G401 (cell line): Measurements from ENCODE around the gene GMEB1. TPM values are rescaled to one million over a fixed set of nuclear protein-coding genes. Genes with fewer than 3 reads are reported as not detected.
"Not testable (repeated sequence)": the region's sequence is repeated elsewhere in the genome, so short reads cannot be mapped to it uniquely, and the experiment has no call there.

ENCODE experiments used
- DNase-seq: peaks from one replicate; pipeline ENCODE4 v3.0.0-alpha.2; 2015; ENCODE audit warnings: low spot score
- in situ Hi-C: cut with HindIII; loops from 2 replicates; pipeline ENCODE4 v1.10.0; 2016; ENCODE audit warnings: low sequenced_read_pairs, mixed read lengths
- total RNA-seq: library from RNA; depleted of rRNA; stranded (reverse); fragments of >200 nt; shearing (Covaris generic); gene quantifications from 2 replicates; pipeline ENCODE4 v1.2.3, GENCODE V29; 2014

The GMEB1 gene
- total RNA-seq, 1 experiment from 2014 or later: 11.8 TPM

GRCh38 chr1:28668956-28669723 lies 556 bp downstream of the GMEB1 start:
- DNase-seq: peak; percentile 63
- in situ Hi-C loops: no loop called here

DNA sequence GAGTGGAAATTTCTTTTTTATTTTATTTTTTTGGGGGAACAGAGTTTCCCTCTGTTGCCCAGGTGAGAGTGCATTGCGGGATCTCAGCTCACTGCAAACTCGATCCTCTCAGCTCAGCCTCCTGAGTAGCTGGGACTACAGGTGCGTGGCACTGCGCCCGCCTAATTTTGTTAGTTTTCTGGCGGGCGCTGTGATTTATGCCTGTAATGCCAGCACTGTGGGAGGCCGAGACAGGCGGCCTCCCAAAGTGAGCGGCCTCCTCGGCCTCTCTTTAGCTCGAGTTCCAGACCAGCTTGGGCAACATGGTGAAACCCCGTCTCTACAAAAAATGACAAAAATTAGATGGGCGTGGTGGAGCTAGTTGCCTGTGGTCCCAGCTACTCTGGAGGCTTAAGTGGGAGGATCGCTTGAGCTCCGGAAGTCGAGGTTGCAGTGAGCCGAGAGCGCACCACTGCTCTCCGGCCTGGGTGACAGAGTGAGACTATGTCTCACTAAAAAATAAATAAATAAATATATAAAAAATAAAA lies 2.7 kb downstream of the GMEB1 start:
- in situ Hi-C loops: no loop called here
- no peak for DNase-seq

DNA sequence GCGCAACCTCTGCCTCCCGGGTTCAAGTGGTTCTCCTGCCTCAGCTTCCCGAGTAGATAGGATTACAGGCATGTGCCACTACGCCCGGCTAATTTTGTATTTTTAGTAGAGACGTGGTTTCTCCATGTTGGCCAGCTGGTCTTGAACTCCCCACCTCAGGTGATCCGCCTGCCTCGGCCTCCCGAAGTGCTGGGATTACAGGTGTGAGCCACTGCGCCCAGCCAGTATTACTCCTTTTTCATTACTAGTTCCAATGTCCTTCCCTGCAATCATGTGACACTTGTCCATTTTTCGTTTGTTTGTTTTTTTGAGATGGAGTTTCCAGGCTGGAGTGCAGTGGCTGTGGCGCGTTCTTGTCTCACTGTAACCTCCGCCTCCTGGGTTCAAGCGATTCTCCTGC lies 4.4 kb downstream of the GMEB1 start:
- in situ Hi-C loops: not testable (repeated sequence)

DNA sequence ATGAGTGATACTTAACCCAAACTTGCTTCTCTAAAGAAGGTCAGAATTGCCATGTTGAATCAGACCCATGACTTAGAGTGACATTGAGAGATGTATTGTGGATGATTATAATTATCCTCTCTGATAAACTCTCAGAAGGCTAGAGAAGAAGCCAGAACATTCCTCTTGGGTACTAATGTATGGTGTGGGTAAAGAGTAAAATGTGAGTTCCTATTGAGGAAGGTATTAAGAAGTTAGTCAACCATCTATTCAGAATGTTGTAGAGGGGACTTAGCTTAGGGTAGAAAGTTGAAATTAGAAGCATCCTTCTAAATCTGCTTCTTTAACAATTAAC lies 7.3 kb downstream of the GMEB1 start:
- no peak for DNase-seq
- in situ Hi-C loops: no loop called here

More for the DNA sequence above, 4.4 kb downstream of the GMEB1 start:
- not testable (repeated sequence) for DNase-seq

GRCh38 chr1:28680151-28680550 lies 11.6 kb downstream of the GMEB1 start:
- in situ Hi-C loops: no loop called here
- DNase-seq: no peak

GRCh38 chr1:28682840-28683239 lies 14.3 kb downstream of the GMEB1 start:
- in situ Hi-C loops: no loop called here
- no peak for DNase-seq

DNA sequence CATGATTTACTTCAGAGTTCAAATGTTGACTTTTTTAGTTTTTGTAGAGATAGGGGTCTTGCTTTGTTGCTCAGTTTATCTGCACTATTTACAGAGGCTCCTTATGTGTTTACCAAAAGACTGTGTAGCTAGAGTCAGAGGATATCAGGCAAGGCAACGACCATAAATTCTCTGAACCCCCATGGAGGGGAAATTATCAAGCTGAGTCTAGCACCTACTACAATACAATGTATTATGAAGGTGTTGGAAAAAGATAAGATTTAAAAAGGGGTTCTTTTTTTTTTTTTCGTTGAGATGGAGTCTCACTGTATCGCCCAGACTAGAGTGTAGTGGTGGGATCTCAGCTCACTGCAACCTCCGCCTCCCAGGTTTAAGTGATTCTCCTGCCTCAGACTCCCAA lies 16.4 kb downstream of the GMEB1 start:
- no peak for DNase-seq
- in situ Hi-C loops: no loop called here

GRCh38 chr1:28691627-28692026 lies 23.0 kb downstream of the GMEB1 start:
- DNase-seq, in situ Hi-C loops: not testable (repeated sequence)

GRCh38 chr1:28703629-28704028 lies 35.0 kb downstream of the GMEB1 start:
- in situ Hi-C loops: no loop called here
- DNase-seq: no peak

DNA sequence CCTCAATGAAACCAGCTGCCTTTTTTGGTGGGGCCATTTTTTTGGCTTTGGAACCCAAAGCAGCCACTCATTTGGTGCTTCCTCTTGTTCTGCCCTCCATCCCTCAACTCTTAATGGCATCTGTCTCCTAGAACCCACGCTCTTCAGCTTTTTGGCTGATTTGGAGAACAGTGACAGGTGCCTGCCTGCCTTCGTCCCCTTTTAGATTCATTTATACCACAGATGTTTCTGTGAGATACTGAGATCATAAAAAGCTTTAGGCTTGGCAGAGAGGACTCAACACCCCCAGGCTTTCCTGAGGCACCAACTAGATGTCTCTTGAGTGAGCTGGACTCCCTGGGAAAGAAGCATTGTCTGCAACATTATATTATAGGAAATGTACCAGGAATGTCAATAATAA lies 47.8 kb downstream of the GMEB1 start:
- DNase-seq: no peak
- in situ Hi-C loops: no loop called here

- DNase-seq: no peak
- in situ Hi-C loops: no loop called here
These were observed 49.6 kb downstream of the GMEB1 start for GRCh38 chr1:28718166-28718565.

DNA sequence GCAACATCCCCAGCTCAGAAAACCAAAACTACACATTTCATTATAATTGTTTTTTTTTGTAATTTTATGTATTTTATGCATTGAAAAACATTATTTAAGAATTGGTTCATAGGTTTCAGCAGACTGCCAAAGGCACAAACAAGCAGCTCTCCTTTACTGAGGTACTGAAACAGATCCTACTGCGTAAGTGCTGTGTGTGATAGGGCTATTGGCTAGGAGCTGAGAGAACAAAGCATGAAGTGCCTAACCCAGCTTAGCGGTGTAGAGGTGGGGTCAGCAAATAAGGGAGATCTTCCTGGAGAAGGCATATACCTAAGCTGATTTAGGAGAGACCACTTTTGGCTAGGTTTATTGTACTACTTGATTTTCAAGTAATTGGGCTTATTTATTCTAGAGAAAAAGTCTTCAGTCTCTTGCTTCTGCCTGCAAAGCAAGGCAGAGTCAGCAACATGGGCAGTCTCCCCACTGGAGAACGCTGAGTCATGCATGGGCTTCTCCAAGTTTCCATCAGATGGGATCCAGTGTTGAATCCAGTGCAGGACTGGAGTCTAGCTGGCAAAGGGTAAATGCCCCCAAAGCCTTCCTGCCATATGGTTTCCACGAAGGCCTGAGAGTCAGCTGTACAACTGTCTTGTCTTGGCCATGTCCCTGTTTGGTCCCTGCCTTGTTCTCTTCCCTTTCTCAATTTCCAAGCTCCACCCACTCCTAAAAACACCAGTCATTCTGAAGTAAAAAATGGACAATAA lies 50.2 kb downstream of the GMEB1 start:
- peak; percentile 3 for DNase-seq
- in situ Hi-C loops: no loop called here

GRCh38 chr1:28719332-28719619 lies 50.7 kb downstream of the GMEB1 start:
- DNase-seq: no peak
- in situ Hi-C loops: no loop called here

DNA sequence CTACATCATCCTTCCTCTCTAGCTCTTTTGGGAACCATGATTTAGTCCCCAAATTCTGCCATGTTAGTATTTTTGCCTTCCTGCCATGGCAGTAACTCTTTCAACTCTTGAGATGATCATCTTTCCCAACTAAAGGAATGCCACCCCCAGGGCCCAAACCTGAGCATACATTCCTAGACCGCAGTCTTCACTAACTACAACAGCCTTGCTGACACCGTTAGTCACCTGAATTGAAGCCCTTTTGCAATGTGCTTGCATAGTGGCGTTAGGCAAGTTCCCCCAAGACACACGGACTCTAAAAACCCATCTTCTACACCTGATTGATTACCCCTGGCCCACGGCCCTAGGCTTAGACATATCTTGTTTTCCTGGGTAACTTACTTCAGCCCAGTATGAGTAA lies 51.8 kb downstream of the GMEB1 start:
- no peak for DNase-seq
- in situ Hi-C loops: no loop called here

DNA sequence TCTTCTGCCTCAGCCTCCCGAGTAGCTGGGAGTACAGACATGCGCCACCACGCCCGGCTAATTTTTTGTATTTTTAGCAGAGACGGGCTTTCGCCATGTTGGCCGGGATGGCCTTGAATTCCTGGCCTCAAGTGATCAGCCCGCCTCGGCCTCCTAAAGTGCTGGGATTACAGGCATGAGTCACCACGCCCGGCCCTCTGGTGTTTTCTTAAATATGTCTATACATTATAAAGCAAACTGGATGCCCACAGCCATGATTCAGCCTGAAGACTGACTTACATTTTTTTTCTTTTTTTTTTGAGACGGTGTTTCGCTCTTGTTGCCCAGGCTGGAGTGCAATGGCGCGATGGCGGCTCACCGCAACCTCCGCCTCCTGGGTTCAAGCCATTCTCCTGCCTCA lies 53.3 kb downstream of the GMEB1 start:
- DNase-seq, in situ Hi-C loops: not testable (repeated sequence)

GRCh38 chr1:28725365-28725764 lies 56.8 kb downstream of the GMEB1 start:
- in situ Hi-C loops, DNase-seq: not testable (repeated sequence)

DNA sequence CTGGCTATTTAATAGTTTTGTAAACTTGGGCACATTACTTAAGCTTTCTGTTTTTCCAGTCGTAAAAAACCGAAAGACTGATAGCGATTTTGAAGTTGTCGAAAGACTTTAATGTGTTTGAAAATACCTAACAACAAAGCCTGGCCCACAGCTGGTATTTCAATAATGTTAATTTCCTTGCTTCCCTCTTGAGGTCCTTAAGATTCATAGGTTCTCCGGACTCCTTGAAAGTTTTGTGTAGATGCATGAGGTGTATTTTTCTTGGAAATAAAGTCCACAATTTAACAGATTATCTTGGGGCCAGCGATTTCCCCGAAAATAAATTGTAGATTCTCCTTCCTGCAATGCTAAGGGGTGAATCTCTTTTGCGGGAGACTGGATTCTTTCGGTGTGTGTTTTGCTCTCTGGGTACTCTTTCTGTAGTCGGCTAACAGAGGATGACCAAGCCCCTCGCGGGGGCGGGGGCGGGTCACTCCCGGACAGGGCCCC lies 67.4 kb downstream of the GMEB1 start:
- in situ Hi-C loops: no loop called here
- DNase-seq: no peak

DNA sequence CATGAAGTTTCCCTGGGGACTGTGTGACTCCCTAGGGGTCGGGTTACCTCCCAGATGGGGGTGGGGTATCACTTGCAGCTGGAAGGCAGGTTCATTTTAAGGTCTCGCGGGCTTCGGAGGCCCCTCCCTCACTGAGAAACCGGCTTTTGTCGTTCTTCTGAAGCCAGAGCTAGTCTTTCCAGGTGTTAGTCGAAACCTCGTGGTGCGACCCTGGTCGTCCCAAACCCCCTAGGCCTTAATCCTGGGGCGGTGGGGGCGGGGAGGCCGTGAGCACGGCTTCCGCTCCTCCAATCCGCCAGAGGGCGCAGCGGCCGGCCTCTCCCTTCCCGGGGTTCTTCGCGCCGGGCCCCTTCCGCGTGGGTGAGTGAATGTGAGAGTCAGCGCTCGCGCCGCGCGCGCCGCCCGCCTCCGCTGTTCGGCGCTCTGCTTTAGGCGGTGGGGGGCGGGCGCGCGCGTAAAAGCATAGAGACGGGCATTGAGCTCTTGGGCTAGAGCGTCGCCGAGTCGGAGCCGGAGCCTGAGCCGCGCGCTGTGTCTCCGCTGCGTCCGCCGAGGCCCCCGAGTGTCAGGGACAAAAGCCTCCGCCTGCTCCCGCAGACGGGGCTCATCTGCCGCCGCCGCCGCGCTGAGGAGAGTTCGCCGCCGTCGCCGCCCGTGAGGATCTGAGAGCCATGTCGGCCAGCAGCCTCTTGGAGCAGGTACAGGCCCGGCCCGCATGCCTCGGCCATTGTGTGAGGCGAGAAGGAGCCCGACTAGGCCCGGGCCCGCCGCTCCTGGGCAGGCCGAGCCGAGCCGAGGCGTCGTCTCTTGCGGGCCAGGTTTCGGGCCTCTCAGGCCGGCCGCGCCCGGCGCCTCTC lies 68.1 kb downstream of the GMEB1 start, which contains the start of gene YTHDF2:
Gene YTHDF2 (plus strand): TSS at position 491 of the 857 bp plus-strand sequence. CDS start 181 bp downstream, at position 672.
- in situ Hi-C loops: no loop called here
- DNase-seq: peak; percentile 94

GRCh38 chr1:28737307-28738132 lies 68.9 kb downstream of the GMEB1 start:
- DNase-seq: peak; percentile 26
- in situ Hi-C loops: no loop called here
